Stimulated activated naive CD8-positive, alpha-beta T cell treated with anti-CD3 and anti-CD28 coated beads, Interleukin-15, amount 100 ng/mL, for 72 hours (primary cell): ENCODE data around the gene MYO1C.

ENCODE experiments used
- ATAC-seq: fragments of 150-1000 bp; cut with Tn5 transposase; 2 replicates; pipeline ENCODE4 v1.10.0; 2021; ENCODE audit warnings: mild to moderate bottlenecking, moderate library complexity
- DNase-seq, 2 donors: peaks; one replicate each; pipeline ENCODE4 v3.0.0; 2021 to 2022
- H3K27ac Mint-ChIP-seq, 2 donors: one replicate each; pipeline ENCODE4 v1.8.0; 2022; ENCODE audit warnings: mild to moderate bottlenecking in 2 of 2, mixed read lengths in 2 of 2, moderate library complexity in 2 of 2
- H3K27me3 Mint-ChIP-seq: one replicate; pipeline ENCODE4 v1.8.0; 2022; ENCODE audit warnings: mixed read lengths
- H3K4me1 Mint-ChIP-seq: one replicate; pipeline ENCODE4 v1.8.0; 2022; ENCODE audit warnings: mild to moderate bottlenecking, mixed read lengths
- H3K4me3 Mint-ChIP-seq, 2 donors: one replicate each; pipeline ENCODE4 v1.8.0; 2022; ENCODE audit warnings: mild to moderate bottlenecking in 2 of 2, mixed read lengths in 2 of 2, moderate library complexity in 1 of 2
- H3K9me3 Mint-ChIP-seq, 2 donors: one replicate each; pipeline ENCODE4 v1.8.0; 2022; ENCODE audit warnings: mixed read lengths in 2 of 2

Gene MYO1C

GRCh38 chr17:1493291-1493980 is 950 bp upstream of the MYO1C start:
- Mint-ChIP-seq H3K27me3 (peaks cover 15% of the 10 kb centered on the region), H3K4me1 (peaks cover 37% of the 10 kb centered on the region), H3K4me3 (no peak overlapping the region), H3K9me3 (no peaks in the 10 kb centered on the region), H3K27ac (no peak overlapping the region)
- ATAC-seq (no peak), DNase-seq (no peak)

- Mint-ChIP-seq H3K9me3 (no peaks in the 10 kb centered on the region), H3K27ac (peak overlapping the region; percentile 91 to 97), H3K4me1 (peaks cover 53% of the 10 kb centered on the region), H3K4me3 (peak overlapping the region; percentile 88 to 96), H3K27me3 (peaks cover 15% of the 10 kb centered on the region)
- DNase-seq: no peak
- ATAC-seq: peak; percentile 66
Measured at GRCh38 chr17:1491443-1492248, 840 bp downstream of the MYO1C start.

DNA sequence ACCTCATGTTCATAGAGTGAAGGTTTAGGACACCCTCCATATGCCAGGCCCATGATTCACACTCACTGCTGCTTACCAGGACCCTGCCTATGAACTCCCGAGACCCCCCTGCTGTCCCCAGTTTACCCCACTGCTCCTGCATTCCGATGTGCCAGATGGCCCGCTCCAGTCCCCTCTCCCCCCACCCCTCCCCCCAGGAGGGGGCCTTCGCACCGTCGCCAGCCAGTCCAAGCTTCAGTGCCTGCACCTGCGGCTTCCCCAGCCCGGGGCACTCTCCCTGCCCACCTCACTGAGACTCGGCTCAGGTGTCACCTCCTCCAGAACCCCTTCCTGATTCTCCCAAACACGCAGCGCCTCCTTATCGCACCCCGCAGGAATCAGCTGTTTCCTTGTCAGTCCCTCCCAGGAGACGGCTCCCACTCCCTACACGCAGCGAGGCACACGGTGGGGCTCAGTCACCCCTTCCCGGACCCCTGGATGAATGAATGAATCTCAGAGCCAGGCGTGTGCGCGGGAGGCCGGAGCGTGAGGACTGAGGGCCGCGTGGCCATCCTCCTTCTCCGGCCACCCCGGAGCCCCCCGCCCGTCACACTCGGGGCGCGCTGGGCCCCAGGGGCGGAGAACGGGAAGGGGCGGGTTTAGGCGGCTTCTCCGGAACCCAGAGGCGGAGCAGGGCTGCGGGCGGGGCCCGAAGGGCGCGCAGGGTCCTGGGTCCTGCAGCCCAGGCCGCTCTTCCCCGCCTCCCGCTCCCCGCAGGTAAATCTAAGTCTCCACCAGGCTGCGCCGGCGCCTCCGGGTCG is 1.6 kb downstream of the MYO1C start:
- DNase-seq (peak; percentile 49 to 55), ATAC-seq (peak; percentile 74)
- H3K4me3 Mint-ChIP-seq: peak overlapping the region; percentile 88 to 91
- peaks cover 56% of the 10 kb centered on the region for H3K4me1 Mint-ChIP-seq
- no peaks in the 10 kb centered on the region for H3K9me3 Mint-ChIP-seq
- peak overlapping the region in 1 of 2 donors; percentile 19 for H3K27ac Mint-ChIP-seq
- peaks cover 15% of the 10 kb centered on the region for H3K27me3 Mint-ChIP-seq

DNA sequence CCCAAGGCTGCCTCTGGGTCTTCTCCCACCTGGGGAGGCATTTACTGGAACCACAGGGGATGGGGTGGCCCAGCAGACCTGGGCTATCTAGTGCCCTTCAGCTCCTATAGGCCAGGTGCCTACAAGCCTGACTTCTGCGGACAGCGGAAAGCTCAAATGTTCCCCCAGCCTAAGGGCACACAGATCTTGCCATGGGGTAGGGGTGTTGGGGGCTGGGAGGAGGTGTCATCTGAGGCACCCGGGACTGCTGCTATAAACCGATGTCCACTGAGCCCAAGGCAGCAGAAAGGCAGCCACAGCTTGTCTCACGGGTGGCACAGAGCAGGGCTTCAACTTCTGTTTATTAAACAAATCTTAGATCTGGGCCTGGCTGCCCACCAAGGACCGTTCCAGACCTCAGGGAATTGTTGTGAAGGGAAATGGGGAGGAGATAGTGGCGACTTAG is 3.6 kb downstream of the MYO1C start:
- no peak for DNase-seq
- no peaks in the 10 kb centered on the region for H3K9me3 Mint-ChIP-seq
- peaks cover 65% of the 10 kb centered on the region for H3K4me1 Mint-ChIP-seq
- ATAC-seq: no peak
- H3K27ac Mint-ChIP-seq: no peak overlapping the region
- peaks cover 15% of the 10 kb centered on the region for H3K27me3 Mint-ChIP-seq
- H3K4me3 Mint-ChIP-seq: no peak overlapping the region

DNA sequence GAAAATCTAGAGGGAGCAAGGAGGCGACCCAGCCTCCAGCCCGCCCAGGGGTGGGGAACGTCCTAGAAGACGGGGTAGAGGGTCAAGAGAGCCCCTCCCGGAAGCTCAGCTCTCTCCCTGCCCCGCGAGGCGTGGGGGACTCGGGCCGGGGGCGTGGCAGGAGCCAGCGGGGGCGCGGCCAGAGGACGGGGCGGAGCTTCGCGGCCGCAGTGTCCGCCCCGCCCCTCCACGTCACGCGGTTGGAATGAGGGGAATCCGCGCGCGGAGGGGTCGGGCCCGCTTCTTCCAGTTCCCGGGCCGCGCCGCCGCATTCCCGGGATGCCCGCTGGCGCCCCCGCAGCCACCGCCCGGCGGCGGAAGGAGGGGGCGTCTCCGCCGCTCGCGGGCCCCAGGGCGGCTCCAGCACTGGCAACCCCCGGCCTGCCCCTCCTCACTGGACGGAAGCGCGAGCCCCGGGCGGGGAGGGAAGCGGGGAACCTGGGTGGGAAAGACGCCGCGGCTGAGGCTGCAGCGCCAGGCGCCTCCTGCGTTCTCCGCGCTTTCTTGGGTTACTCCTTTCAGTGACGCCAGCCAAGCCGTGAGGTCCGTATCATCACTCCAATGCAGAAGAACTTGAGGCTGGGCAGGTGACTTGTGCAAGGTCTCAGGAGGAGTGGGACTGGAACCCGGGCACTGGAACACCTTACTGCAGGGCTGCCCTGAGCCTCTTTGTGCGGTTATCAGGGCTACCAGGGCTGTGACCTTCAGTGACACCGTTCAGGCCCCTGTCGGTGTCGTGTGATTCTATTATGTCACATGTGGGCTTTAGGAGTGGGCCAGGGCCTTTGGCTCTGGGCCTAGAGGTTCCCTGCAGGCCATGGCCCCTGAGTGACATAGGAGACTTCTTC is 4.3 kb downstream of the MYO1C start:
- Mint-ChIP-seq H3K9me3 (no peaks in the 10 kb centered on the region), H3K27me3 (peaks cover 15% of the 10 kb centered on the region), H3K4me1 (peaks cover 60% of the 10 kb centered on the region), H3K4me3 (peak overlapping the region; percentile 85 to 87), H3K27ac (peak overlapping the region; percentile 61 to 82)
- DNase-seq (peak; percentile 59 to 64), ATAC-seq (no peak)

DNA sequence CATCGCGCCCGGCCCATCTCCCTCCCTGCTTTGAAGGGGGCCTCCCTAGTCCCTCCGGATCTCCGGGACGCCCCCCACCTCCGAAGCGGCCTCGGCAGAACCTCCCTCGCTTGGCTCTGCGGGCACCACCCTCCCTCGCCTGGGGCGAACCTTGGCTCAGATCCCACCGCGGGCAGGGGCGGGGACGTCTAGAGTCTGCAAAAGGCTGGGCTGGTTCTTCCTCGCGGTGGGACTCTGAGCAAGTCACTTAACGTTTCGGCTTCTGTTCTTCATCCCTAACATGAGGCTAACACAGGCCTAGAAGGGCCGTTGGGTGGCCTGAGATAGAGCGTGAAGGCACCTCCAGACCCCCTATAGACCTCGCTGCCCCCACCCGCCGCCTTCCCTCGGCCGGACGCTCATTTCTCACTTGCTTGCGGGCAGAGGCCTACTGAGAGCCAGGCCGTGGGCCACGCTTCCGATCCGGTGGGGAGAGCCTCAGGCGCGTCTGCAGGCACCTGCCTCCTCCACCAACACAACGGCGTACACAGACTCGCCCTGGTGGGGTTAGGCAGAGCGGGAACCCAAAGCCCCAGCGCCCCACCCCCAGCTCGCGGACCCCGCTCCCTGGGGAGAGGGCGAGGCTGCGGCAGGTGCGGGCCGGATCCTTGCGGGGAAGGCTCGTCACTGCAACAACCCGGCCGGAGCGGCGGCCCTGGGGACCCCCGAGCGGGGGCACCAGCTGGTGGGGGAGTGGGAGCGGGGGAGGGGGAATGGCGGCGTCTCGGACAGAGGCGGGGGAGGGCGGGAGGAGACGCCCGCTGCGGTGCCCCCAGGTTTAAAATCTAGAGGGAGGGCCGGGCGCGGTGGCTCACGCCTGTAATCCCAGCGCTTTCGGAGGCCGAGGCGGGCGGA is 5.4 kb downstream of the MYO1C start:
- peaks cover 4% of the 10 kb centered on the region for H3K27me3 Mint-ChIP-seq
- peak; percentile 62 for ATAC-seq
- peak; percentile 78 to 88 for DNase-seq
- peaks cover 50% of the 10 kb centered on the region for H3K4me1 Mint-ChIP-seq
- peak overlapping the region; percentile 64 to 82 for H3K27ac Mint-ChIP-seq
- no peaks in the 10 kb centered on the region for H3K9me3 Mint-ChIP-seq
- peak overlapping the region; percentile 87 to 88 for H3K4me3 Mint-ChIP-seq

DNA sequence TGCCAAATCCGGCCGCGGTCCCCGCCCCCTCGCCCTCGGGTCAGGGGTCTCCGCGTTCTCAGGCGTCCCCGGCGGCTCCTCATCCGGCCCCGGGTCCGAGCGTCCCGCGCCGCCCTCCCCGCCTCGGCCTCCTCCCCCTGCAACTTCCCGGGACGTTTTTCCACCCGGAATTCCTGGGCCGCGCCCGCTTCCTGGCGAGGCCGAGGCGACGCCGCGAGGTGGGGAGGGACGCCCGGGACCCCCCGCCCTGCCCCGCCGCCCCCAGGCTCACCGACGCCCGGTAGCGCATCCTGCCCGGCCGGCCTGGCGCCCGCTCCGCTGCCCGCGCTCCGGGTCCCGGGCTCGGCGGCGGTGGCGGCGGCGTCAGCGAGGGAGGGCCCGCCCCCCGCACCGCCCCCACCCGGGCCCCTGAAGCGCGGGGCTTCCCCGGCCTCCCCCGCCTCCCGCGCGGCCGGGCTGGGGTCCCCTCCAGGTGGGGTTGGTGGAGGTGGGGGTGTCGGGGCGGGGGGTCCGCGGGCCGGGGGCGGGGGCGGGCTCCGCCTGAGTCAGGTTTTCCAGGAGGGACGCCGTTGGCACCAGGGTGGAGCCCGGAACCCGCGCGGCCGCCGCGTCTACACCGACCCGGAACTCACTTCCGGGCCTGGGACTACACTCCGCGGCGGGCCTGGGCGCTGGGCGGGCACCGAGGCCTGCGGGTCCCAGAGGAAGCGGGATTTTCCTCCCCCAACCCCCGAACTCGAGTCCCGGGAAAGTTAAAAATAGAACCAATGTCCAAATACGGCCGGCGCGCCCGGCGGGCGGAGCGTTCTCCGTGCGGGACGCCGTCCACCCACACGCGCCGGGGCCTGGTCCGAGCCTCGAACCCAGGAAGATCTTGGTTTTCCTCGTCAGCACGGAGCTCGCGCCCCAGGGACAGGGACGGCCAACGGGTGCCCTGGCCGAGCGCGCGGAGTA is 6.8 kb downstream of the MYO1C start:
- Mint-ChIP-seq H3K9me3 (no peaks in the 10 kb centered on the region), H3K4me3 (peak overlapping the region; percentile 77 to 88), H3K4me1 (peaks cover 41% of the 10 kb centered on the region), H3K27ac (no peak overlapping the region), H3K27me3 (no peaks in the 10 kb centered on the region)
- DNase-seq (peak; percentile 64 to 66), ATAC-seq (peak; percentile 57)

- H3K9me3 Mint-ChIP-seq: no peaks in the 10 kb centered on the region
- ATAC-seq (peak; percentile 27), DNase-seq (peak in 1 of 2 donors; percentile 52)
- peaks cover 35% of the 10 kb centered on the region for H3K4me1 Mint-ChIP-seq
- H3K27me3 Mint-ChIP-seq: no peaks in the 10 kb centered on the region
- peak overlapping the region in 1 of 2 donors; percentile 74 for H3K27ac Mint-ChIP-seq
- peak overlapping the region; percentile 77 for H3K4me3 Mint-ChIP-seq
Measured at GRCh38 chr17:1484676-1485422, 7.6 kb downstream of the MYO1C start.

DNA sequence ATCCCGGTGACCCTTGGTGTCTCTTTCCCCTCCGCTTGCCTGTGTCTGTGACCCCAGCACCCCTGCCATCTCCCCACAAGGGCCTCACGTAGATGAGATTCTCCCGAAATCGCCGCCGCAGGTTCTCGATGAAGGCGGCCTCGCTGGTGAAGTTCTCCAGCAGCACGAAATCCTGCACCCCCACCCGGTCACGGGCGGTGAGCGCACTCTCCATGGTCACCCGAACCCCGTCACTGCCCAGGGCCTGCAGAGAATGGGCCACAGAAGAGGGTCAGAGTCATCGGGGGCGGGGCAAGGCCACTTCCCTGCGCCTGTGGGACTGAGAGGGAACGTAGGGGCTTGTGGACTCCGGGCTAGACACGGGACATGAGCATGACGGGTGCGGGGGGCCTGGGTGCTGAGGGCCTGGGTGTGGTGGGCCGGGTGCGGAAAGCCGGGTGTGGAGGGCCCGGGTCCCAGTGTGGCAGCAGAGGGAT is 8.4 kb downstream of the MYO1C start:
- peak overlapping the region; percentile 15 to 31 for H3K4me3 Mint-ChIP-seq
- DNase-seq: no peak
- ATAC-seq: no peak
- peaks cover 35% of the 10 kb centered on the region for H3K4me1 Mint-ChIP-seq
- no peaks in the 10 kb centered on the region for H3K27me3 Mint-ChIP-seq
- no peaks in the 10 kb centered on the region for H3K9me3 Mint-ChIP-seq
- H3K27ac Mint-ChIP-seq: no peak overlapping the region

DNA sequence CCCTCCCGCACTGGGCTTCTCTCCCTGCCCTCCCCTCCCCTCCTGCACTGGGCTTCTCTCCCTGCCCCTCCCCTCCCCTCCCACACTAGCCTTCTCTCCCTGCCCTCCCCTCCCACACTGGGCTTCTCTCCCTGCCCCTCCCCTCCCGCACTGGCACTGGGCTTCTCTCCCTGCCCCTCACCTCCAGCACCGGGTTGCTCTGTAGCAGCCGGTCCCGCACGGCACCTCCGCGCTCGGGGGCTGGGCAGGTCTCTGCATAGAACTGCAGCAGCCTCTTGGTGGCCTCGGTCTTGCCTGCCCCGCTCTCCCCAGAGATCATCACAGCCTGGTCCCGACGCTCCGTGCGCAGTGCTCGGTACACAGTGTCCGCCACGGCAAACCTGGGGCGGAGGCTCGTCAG is 9.8 kb downstream of the MYO1C start:
- no peaks in the 10 kb centered on the region for H3K27me3 Mint-ChIP-seq
- no peak overlapping the region for H3K4me3 Mint-ChIP-seq
- no peaks in the 10 kb centered on the region for H3K9me3 Mint-ChIP-seq
- peaks cover 23% of the 10 kb centered on the region for H3K4me1 Mint-ChIP-seq
- ATAC-seq (no peak), DNase-seq (no peak)
- no peak overlapping the region for H3K27ac Mint-ChIP-seq

DNA sequence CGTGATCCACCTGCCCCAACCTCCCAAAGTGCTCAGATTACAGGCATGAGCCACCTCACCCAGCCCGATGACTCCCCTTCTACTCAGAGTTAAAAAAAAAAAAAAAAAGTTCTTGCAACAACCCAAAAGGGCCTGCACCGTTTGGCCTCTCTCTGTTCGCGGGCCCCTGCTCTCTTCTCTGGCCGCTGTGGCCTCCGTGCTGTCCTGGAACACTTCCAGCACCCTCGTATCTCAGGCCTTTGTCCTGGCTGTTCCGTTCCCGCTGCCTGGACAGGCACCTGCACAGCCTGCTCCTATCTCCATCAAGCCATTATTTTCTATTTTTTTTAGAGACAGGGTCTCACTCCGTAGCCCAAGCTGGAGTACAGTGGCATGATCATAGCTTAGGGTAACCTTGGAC is 10.8 kb downstream of the MYO1C start:
- ATAC-seq: no peak
- no peak for DNase-seq
- no peak overlapping the region for H3K27ac Mint-ChIP-seq
- no peaks in the 10 kb centered on the region for H3K9me3 Mint-ChIP-seq
- H3K27me3 Mint-ChIP-seq: no peaks in the 10 kb centered on the region
- no peak overlapping the region for H3K4me3 Mint-ChIP-seq
- peaks cover 13% of the 10 kb centered on the region for H3K4me1 Mint-ChIP-seq

DNA sequence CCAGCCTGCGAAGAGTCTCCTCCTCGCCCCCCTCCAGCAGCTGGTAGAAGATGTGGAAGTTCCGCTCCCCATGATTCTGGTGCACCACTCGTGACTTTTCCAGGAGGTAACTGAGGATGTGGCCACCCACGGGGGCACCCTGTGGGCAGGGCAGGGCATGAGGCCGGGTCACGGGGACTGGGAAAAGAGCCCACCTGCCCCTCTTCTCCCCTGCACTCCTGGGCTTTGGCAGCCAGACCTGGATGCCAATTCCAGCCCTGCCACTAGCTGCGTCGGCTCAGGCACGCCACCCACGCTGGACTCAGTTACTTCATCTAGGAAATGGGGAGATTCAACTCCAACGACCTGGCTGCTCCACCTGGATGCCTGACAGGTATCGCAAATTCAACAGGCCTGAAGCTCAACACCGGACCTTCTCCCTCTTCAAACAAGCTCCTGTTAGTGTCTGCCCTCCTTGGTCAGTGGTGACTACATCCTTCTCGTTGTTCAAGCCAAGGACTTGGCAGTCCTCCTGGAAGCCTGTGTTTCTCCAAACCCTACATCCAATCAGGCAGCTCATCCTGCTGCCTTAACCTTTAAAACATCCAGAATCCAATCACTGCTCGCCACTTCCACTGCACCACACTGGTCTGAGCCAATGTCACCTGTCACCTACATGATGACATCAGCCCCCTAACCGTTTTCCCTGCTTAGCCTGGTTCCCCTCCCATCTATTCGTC is 11.6 kb downstream of the MYO1C start:
- H3K4me1 Mint-ChIP-seq: peaks cover 9% of the 10 kb centered on the region
- no peak for DNase-seq
- H3K27ac Mint-ChIP-seq: no peak overlapping the region
- H3K27me3 Mint-ChIP-seq: no peaks in the 10 kb centered on the region
- no peak for ATAC-seq
- no peaks in the 10 kb centered on the region for H3K9me3 Mint-ChIP-seq
- no peak overlapping the region for H3K4me3 Mint-ChIP-seq
